Right lobe of liver (tissue), 6 donors: ENCODE measurements around the gene CHD9NB. TPM values are rescaled to one million over a fixed set of nuclear protein-coding genes. Genes with fewer than 3 reads are reported as not detected.

Experiments
- ATAC-seq, 4 donors: fragments of 200-7000 bp; cut with Tn5 transposase; one replicate each; pipeline ENCODE4 v1.9.1; 2020; ENCODE audit warnings: mild to moderate bottlenecking in 4 of 4, moderate library complexity in 4 of 4
- DNase-seq, 3 donors: peaks; one replicate each; pipeline ENCODE4 v3.0.0-alpha.2; 2020
- H3K27ac ChIP-seq, 3 donors: fragments of 200-600 bp; one replicate each; pipeline ENCODE4 v1.8.0; 2022
- H3K27me3 ChIP-seq, 2 donors: fragments of 200-600 bp; one replicate each; pipeline ENCODE4 v1.8.0; 2022
- H3K36me3 ChIP-seq, 4 donors: fragments of 200-600 bp; sonication (generic) in 1 of 4; one replicate each; pipeline versions ENCODE4 v1.5.1 to v1.8.0; 2017 to 2022; ENCODE audit warnings: control low read depth in 1 of 4
- H3K4me1 ChIP-seq, 4 donors: fragments of 200-600 bp; sonication (generic) in 1 of 4; one replicate each; pipeline versions ENCODE4 v1.5.1 to v1.8.0; 2017 to 2022; ENCODE audit warnings: control low read depth in 1 of 4
- H3K4me3 ChIP-seq, 3 donors: fragments of 200-600 bp; one replicate each; pipeline ENCODE4 v1.8.0; 2022
- H3K9me3 ChIP-seq, 4 donors: fragments of 200-600 bp; sonication (generic) in 1 of 4; one replicate each; pipeline versions ENCODE4 v1.5.1 to v1.8.0; 2017 to 2022; ENCODE audit warnings: control low read depth in 1 of 4
- CTCF ChIP-seq, 4 donors: fragments of 200-600 bp in 3 of 4; fragments of 450-650 bp in 1 of 4; IDR thresholded peaks; one replicate each; pipeline versions ENCODE4 v1.5.1 to v1.8.0; 2016 to 2022; ENCODE audit warnings: antibody characterized with exemption in 4 of 4, mild to moderate bottlenecking in 2 of 4
- POLR2A ChIP-seq: fragments of 450-650 bp; IDR thresholded peaks from one replicate; pipeline ENCODE4 v1.6.1; 2017; ENCODE audit warnings: antibody characterized with exemption, mild to moderate bottlenecking
- WGBS: methylation state at CpG from one replicate; pipeline ENCODE4 v1.1.6; 2018; ENCODE audit warnings: low coverage, low lambda C conversion rate; ENCODE audit not compliant: insufficient coverage; ENCODE audit errors: missing lambda C conversion rate; 5-methylcytosine and 5-hydroxymethylcytosine counted together
- intact Hi-C, 2 donors: fragments of 100-400 bp; cut with DNase I; formaldehyde crosslinking; loops; one replicate each; pipeline versions ENCODE4 v1.11.2 to v1.14.1; 2022
- total RNA-seq, 6 experiments: library from RNA; depleted of rRNA in 2 of 6; stranded (reverse); fragments of >200 nt in 2 of 6; fragmentation: NEBNext Ultra II Directional in 3 of 6; extraction: Animal tissue kit (Norgen Biotek cat#: 25700) in 3 of 6; gene quantifications; one replicate each; pipeline versions ENCODE4 v1.1.0 to v1.2.4, GENCODE V29; 2016 to 2023
- donor health status: DM: no; HTN: yes; CAD: no.
- donor health status: DM: no; HTN: no; CAD: no.
- donor health status: DM: no; HTN: no; CAD: no.
- donor health status: DM: no; HTN: yes; CAD: no.
- donor health status: DM: no; HTN: yes; CAD: no.

The CHD9NB gene
- total RNA-seq, 6 experiments from 2014 or later, result 0.25 to 0.59 (median 0.39) TPM; not detected in 2

DNA sequence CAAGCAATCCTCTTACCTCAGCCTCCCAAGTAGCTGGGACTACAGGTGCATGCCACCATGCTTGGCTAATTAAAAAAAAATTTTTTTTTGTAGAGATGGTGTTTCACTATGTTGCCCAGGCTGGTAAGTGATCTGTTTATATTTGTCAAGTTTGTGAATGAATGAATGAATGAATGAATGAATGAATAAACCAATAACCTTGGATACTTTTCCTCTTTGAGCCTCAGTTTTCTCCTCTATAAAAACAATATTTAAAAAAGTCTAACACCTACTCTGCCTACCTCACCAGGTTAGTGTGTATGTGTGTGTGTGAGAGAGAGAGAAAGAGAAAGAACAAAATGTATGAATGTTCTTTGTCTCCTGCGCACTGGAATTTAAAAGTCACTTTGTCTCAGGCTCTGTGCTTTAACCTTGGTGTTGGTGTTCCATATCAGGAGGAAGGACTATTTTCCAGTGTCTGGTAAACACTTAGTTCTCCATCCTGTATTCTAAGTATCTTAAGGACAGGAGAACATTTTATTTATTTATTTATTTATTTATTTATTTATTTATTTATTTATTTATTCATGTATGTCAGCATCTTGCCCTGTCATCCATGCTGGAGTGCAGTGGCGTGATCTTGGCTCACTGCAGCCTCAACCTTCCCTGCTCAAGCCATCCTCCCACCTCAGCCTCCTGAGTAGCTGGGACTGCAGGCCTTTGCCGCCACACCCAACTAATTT, 29.1 kb upstream of the CHD9NB start:
- H3K9me3 ChIP-seq, result no peaks in the 10 kb centered on the region
- H3K4me1 ChIP-seq, result peaks cover 0 to 69% (median 24%) of the 10 kb centered on the region in 4 donors
- TF ChIP-seq CTCF (IDR thresholded peaks at IDR 0.05) (no peak), POLR2A (no peak)
- DNase-seq (no peak), ATAC-seq (no peak)
- intact Hi-C loops, result no loop called here
- H3K27me3 ChIP-seq, result no peaks in the 10 kb centered on the region
- H3K36me3 ChIP-seq, result no peaks in the 10 kb centered on the region
- no peak overlapping the region for H3K27ac ChIP-seq
- H3K4me3 ChIP-seq, result no peak overlapping the region
- 88% methylated on average over 3 of the region's 3 CpGs for WGBS

- peaks cover 0 to 61% (median 20%) of the 10 kb centered on the region in 4 donors for H3K4me1 ChIP-seq
- H3K9me3 ChIP-seq, result no peaks in the 10 kb centered on the region
- H3K27me3 ChIP-seq, result no peaks in the 10 kb centered on the region
- intact Hi-C loops, result no loop called here
- H3K36me3 ChIP-seq, result no peaks in the 10 kb centered on the region
- ATAC-seq (no peak), DNase-seq (no peak)
- no peak overlapping the region for H3K27ac ChIP-seq
- TF ChIP-seq POLR2A, result no peak
- TF ChIP-seq CTCF (IDR thresholded peaks at IDR 0.05), result no peak
- H3K4me3 ChIP-seq, result no peak overlapping the region
These were observed 28.3 kb upstream of the CHD9NB start for GRCh38 chr16:53081032-53081424.

GRCh38 chr16:53080345-53081031, 27.8 kb upstream of the CHD9NB start:
- no peaks in the 10 kb centered on the region for H3K9me3 ChIP-seq
- peaks cover 0 to 56% (median 17%) of the 10 kb centered on the region in 4 donors for H3K4me1 ChIP-seq
- H3K36me3 ChIP-seq, result no peaks in the 10 kb centered on the region
- 66% methylated on average over 7 of the region's 8 CpGs for WGBS
- no peak overlapping the region for H3K4me3 ChIP-seq
- intact Hi-C loops, result no loop called here
- ATAC-seq, result peak; percentile 5 to 42 (median 26)
- no peak for DNase-seq
- TF ChIP-seq CTCF (IDR thresholded peaks at IDR 0.05), result no peak
- TF ChIP-seq POLR2A, result no peak
- H3K27me3 ChIP-seq, result no peaks in the 10 kb centered on the region
- H3K27ac ChIP-seq, result peak overlapping the region in 1 of 3 donors; percentile 21

DNA sequence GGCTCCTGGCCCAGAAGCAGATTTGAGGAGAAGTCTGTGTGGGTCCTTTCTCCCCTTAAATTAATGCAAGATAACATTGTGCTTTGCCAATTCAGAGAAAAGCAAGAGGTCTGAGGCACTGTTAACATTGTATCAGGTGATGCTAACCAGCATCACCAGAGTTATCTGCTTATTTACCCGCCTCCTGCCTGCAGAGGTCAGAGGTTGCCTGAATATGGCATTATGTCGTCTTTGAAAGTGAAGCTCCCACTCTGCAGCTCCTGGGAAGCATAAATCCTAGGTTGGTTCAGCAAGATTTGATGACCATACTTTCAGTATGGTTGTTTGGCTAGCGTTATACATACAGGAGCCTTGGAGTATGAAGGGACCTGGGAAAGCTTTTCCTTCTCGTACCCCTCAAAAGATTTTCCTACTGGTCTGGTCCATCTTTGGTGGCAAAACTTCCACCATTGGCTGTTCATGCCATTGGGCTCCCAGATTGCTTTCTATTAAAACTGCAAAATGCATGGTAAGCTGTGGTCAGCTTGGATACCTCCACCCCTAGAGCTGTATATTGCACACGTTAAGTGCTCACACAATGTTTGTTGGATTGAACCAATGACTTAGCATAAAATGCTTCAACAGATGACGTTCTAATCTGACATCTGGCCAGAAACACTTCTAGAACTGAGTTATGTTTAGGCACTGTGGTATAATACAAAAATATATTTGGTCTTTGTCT, 26.2 kb upstream of the CHD9NB start:
- peaks cover 0 to 40% (median 15%) of the 10 kb centered on the region in 4 donors for H3K4me1 ChIP-seq
- H3K27ac ChIP-seq, result no peak overlapping the region
- no peaks in the 10 kb centered on the region for H3K9me3 ChIP-seq
- peak in 2 of 4 donors; percentile 20 to 24 for ATAC-seq
- no peaks in the 10 kb centered on the region for H3K27me3 ChIP-seq
- TF ChIP-seq CTCF (IDR thresholded peaks at IDR 0.05) (no peak), POLR2A (no peak)
- intact Hi-C loops, result no loop called here
- H3K36me3 ChIP-seq, result no peaks in the 10 kb centered on the region
- no peak for DNase-seq
- WGBS, result 80% methylated on average over 5 of the region's 6 CpGs
- H3K4me3 ChIP-seq, result no peak overlapping the region
